ENCODE results near the gene GALNTL6. TPM values are rescaled to one million over a fixed set of nuclear protein-coding genes. Genes with fewer than 3 reads are reported as not detected.

The GALNTL6 gene
- total RNA-seq, 2 donors from 2014 or later = 0.71 TPM; not detected in 1

GRCh38 chr4:172628263-172628662, 815.1 kb downstream of the GALNTL6 start:
- H3K9me3 Mint-ChIP-seq = no peaks in the 10 kb centered on the region
- H3K4me3 ChIP-seq (ENCODE audit: low read length) = no peak overlapping the region
- no peak for TF ChIP-seq CTCF (conservative IDR thresholded peaks at IDR 0.05)
- H3K27ac Mint-ChIP-seq = no peak overlapping the region
- no peak overlapping the region for H3K4me3 Mint-ChIP-seq
- no peaks in the 10 kb centered on the region for H3K27me3 Mint-ChIP-seq (ENCODE audit: insufficient read depth)
- peaks cover 6% of the 10 kb centered on the region for H3K4me1 Mint-ChIP-seq
- H3K27ac ChIP-seq (ENCODE audit: low read depth, low read length) = no peak overlapping the region
- no peak for DNase-seq
- H3K36me3 ChIP-seq (ENCODE audit: control insufficient read depth, insufficient read depth, low read length) = no peaks in the 10 kb centered on the region
- H3K9ac ChIP-seq (ENCODE audit: extremely low read depth, low read length, poor library complexity, severe bottlenecking) = no peak overlapping the region
- no peaks in the 10 kb centered on the region for H3K4me1 ChIP-seq (ENCODE audit: control insufficient read depth, insufficient read depth, low read length)
- 85 to 87% methylated on average over 2 to 3 of the region's 3 CpGs for WGBS, 2 experiments (ENCODE audit: insufficient coverage in 1 of 2, insufficient read length in 1 of 2)
- H3K36me3 Mint-ChIP-seq (ENCODE audit: low read depth) = no peaks in the 10 kb centered on the region
- H3K9me3 ChIP-seq (ENCODE audit: control insufficient read depth, low read length) = no peaks in the 10 kb centered on the region
- no peaks in the 10 kb centered on the region for H3K27me3 ChIP-seq (ENCODE audit: control insufficient read depth, insufficient read depth, low read length, poor library complexity, severe bottlenecking)

- Mint-ChIP-seq H3K27ac (no peak overlapping the region), H3K4me1 (peaks cover 6% of the 10 kb centered on the region), H3K4me3 (no peak overlapping the region), H3K9me3 (no peaks in the 10 kb centered on the region), H3K36me3 (ENCODE audit: low read depth) (no peaks in the 10 kb centered on the region), H3K27me3 (ENCODE audit: insufficient read depth) (no peaks in the 10 kb centered on the region)
- H3K27me3 ChIP-seq (ENCODE audit: control insufficient read depth, insufficient read depth, low read length, poor library complexity, severe bottlenecking) = no peaks in the 10 kb centered on the region
- no peak overlapping the region for H3K9ac ChIP-seq (ENCODE audit: extremely low read depth, low read length, poor library complexity, severe bottlenecking)
- no peak for DNase-seq
- no peak for TF ChIP-seq CTCF (conservative IDR thresholded peaks at IDR 0.05)
- H3K4me3 ChIP-seq (ENCODE audit: low read length) = no peak overlapping the region
- no peak overlapping the region for H3K27ac ChIP-seq (ENCODE audit: low read depth, low read length)
- no peaks in the 10 kb centered on the region for H3K36me3 ChIP-seq (ENCODE audit: control insufficient read depth, insufficient read depth, low read length)
- H3K4me1 ChIP-seq (ENCODE audit: control insufficient read depth, insufficient read depth, low read length) = no peaks in the 10 kb centered on the region
- 87 to 94% methylated on average over 3 of the region's 3 CpGs for WGBS, 2 experiments (ENCODE audit: insufficient coverage in 1 of 2, insufficient read length in 1 of 2)
- no peaks in the 10 kb centered on the region for H3K9me3 ChIP-seq (ENCODE audit: control insufficient read depth, low read length)
Measured at GRCh38 chr4:172630280-172630679, 817.1 kb downstream of the GALNTL6 start.

- no peaks in the 10 kb centered on the region for H3K36me3 ChIP-seq (ENCODE audit: control insufficient read depth, insufficient read depth, low read length)
- H3K9me3 Mint-ChIP-seq = no peaks in the 10 kb centered on the region
- DNase-seq = no peak
- no peaks in the 10 kb centered on the region for H3K36me3 Mint-ChIP-seq (ENCODE audit: low read depth)
- no peak overlapping the region for H3K27ac Mint-ChIP-seq
- H3K9ac ChIP-seq (ENCODE audit: extremely low read depth, low read length, poor library complexity, severe bottlenecking) = no peak overlapping the region
- TF ChIP-seq CTCF (conservative IDR thresholded peaks at IDR 0.05) = no peak
- no peak overlapping the region for H3K4me3 ChIP-seq (ENCODE audit: low read length)
- no peak overlapping the region for H3K27ac ChIP-seq (ENCODE audit: low read depth, low read length)
- no peaks in the 10 kb centered on the region for H3K27me3 ChIP-seq (ENCODE audit: control insufficient read depth, insufficient read depth, low read length, poor library complexity, severe bottlenecking)
- H3K4me3 Mint-ChIP-seq = no peak overlapping the region
- H3K4me1 ChIP-seq (ENCODE audit: control insufficient read depth, insufficient read depth, low read length) = no peaks in the 10 kb centered on the region
- H3K4me1 Mint-ChIP-seq = peaks cover 6% of the 10 kb centered on the region
- no peaks in the 10 kb centered on the region for H3K9me3 ChIP-seq (ENCODE audit: control insufficient read depth, low read length)
- no peaks in the 10 kb centered on the region for H3K27me3 Mint-ChIP-seq (ENCODE audit: insufficient read depth)
Measured at GRCh38 chr4:172631832-172632231, 818.6 kb downstream of the GALNTL6 start.

Measured in endodermal cell (in vitro differentiated cells).